Smooth muscle cell (in vitro differentiated cells): Measurements from ENCODE around the gene CCNI2. TPM values are rescaled to one million over a fixed set of nuclear protein-coding genes. Genes with fewer than 3 reads are reported as not detected.

ENCODE experiments used
- DNase-seq: peaks from one replicate; lab custom pipeline; 2025; ENCODE audit not compliant: unreplicated experiment; lab: John Stamatoyannopoulos, UW
- H2AFZ ChIP-seq: fragments of 200-600 bp; sonication (generic); 2 replicates; pipeline ENCODE4 v1.6.0; 2016; ENCODE audit warnings: antibody characterized with exemption, low read depth, mild to moderate bottlenecking
- H3F3A ChIP-seq: fragments of 200-600 bp; sonication (generic); 2 replicates; pipeline ENCODE4 v1.6.0; 2017; ENCODE audit warnings: antibody characterized with exemption, low read depth
- H3K27ac ChIP-seq: fragments of 200-600 bp; sonication (generic); 2 replicates; pipeline ENCODE4 v1.5.1; 2016; ENCODE audit warnings: low read depth, mild to moderate bottlenecking
- H3K27me3 ChIP-seq: fragments of 200-600 bp; sonication (generic); 2 replicates; pipeline ENCODE4 v1.6.1; 2016; ENCODE audit warnings: low read depth, mild to moderate bottlenecking
- H3K36me3 ChIP-seq: fragments of 200-600 bp; sonication (generic); 2 replicates; pipeline ENCODE4 v1.5.1; 2016; ENCODE audit warnings: low read depth
- H3K4me1 ChIP-seq: fragments of 200-600 bp; sonication (generic); 2 replicates; pipeline ENCODE4 v1.5.1; 2016; ENCODE audit warnings: low read depth
- H3K4me2 ChIP-seq: fragments of 200-600 bp; sonication (generic); 2 replicates; pipeline ENCODE4 v1.6.0; 2016; ENCODE audit warnings: mild to moderate bottlenecking
- H3K4me3 ChIP-seq: fragments of 200-600 bp; sonication (generic); 2 replicates; pipeline ENCODE4 v1.5.1; 2016; ENCODE audit warnings: mild to moderate bottlenecking
- H3K79me2 ChIP-seq: fragments of 200-600 bp; sonication (generic); 2 replicates; pipeline ENCODE4 v1.6.0; 2016; ENCODE audit warnings: low read depth, mild to moderate bottlenecking
- H3K9ac ChIP-seq: fragments of 200-600 bp; sonication (generic); 2 replicates; pipeline ENCODE4 v1.6.0; 2016; ENCODE audit warnings: low read depth
- H3K9me3 ChIP-seq: fragments of 200-600 bp; sonication (generic); replicated peaks from 2 replicates; pipeline ENCODE4 v1.5.1; 2016; ENCODE audit warnings: low read depth
- H4K20me1 ChIP-seq: fragments of 200-600 bp; sonication (generic); 2 replicates; pipeline ENCODE4 v1.6.0; 2016; ENCODE audit warnings: low read depth
- WGBS: methylation state at CpG from one replicate; pipeline ENCODE4 v1.1.7; 2016; ENCODE audit warnings: low lambda C conversion rate; 5-methylcytosine and 5-hydroxymethylcytosine counted together
- polyA plus RNA-seq: library from polyadenylated mRNA; unstranded; fragments of >200 nt; fragmentation: Nextera tagmentation; extraction: Ambion mirVana; gene quantifications from 2 replicates; pipeline ENCODE4 v1.2.1, GENCODE V29; 2016
- total RNA-seq: library from RNA; depleted of rRNA; stranded (reverse); fragments of >200 nt; gene quantifications from 2 replicates; pipeline ENCODE4 v1.2.3, GENCODE V29; 2014
- TF ChIP-seq, protein P1 (sequence below): fragments of 200-600 bp; sonication (generic); IDR thresholded peaks from 2 replicates; pipeline ENCODE4 v1.5.1; 2017; ENCODE audit warnings: borderline replicate concordance, mild to moderate bottlenecking, antibody characterized with exemption; ENCODE audit not compliant: insufficient read depth, poor library complexity, severe bottlenecking

Gene CCNI2
- total and polyA plus RNA-seq, 2 experiments from 2014 or later: 0.36 to 0.41 TPM

GRCh38 chr5:132781029-132781428, 33.8 kb downstream of the CCNI2 start:
- Histone ChIP-seq H3K4me2 (no peak overlapping the region), H3K36me3 (no peaks in the 10 kb centered on the region), H3F3A (no peaks in the 10 kb centered on the region), H3K9ac (no peak overlapping the region), H2AFZ (no peak overlapping the region), H3K9me3 (no peaks in the 10 kb centered on the region), H3K79me2 (peaks cover 8% of the 10 kb centered on the region), H3K27me3 (no peaks in the 10 kb centered on the region), H3K27ac (no peak overlapping the region), H4K20me1 (no peaks in the 10 kb centered on the region), H3K4me3 (no peak overlapping the region), H3K4me1 (peaks cover 6% of the 10 kb centered on the region)
- WGBS: 94% methylated on average over 4 of the region's 4 CpGs
- TF ChIP-seq, protein P1, sequence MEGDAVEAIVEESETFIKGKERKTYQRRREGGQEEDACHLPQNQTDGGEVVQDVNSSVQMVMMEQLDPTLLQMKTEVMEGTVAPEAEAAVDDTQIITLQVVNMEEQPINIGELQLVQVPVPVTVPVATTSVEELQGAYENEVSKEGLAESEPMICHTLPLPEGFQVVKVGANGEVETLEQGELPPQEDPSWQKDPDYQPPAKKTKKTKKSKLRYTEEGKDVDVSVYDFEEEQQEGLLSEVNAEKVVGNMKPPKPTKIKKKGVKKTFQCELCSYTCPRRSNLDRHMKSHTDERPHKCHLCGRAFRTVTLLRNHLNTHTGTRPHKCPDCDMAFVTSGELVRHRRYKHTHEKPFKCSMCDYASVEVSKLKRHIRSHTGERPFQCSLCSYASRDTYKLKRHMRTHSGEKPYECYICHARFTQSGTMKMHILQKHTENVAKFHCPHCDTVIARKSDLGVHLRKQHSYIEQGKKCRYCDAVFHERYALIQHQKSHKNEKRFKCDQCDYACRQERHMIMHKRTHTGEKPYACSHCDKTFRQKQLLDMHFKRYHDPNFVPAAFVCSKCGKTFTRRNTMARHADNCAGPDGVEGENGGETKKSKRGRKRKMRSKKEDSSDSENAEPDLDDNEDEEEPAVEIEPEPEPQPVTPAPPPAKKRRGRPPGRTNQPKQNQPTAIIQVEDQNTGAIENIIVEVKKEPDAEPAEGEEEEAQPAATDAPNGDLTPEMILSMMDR: no peak
- DNase-seq: no peak

- H3K4me1 ChIP-seq: peaks cover 4% of the 10 kb centered on the region
- WGBS: 31% methylated on average over 4 of the region's 4 CpGs
- no peaks in the 10 kb centered on the region for H3K79me2 ChIP-seq
- no peak for DNase-seq
- no peaks in the 10 kb centered on the region for H3K27me3 ChIP-seq
- H4K20me1 ChIP-seq: no peaks in the 10 kb centered on the region
- no peak overlapping the region for H3K4me3 ChIP-seq
- TF ChIP-seq, protein P1: no peak
- H3K4me2 ChIP-seq: peak overlapping the region; percentile 45
- no peaks in the 10 kb centered on the region for H3K9me3 ChIP-seq
- H3K9ac ChIP-seq: no peak overlapping the region
- H3K36me3 ChIP-seq: no peaks in the 10 kb centered on the region
- H3K27ac ChIP-seq: no peak overlapping the region
- no peaks in the 10 kb centered on the region for H3F3A ChIP-seq
- H2AFZ ChIP-seq: peak overlapping the region; percentile 61
Measured at GRCh38 chr5:132782101-132782500, 34.9 kb downstream of the CCNI2 start.

GRCh38 chr5:132785365-132785764, 38.1 kb downstream of the CCNI2 start:
- 63% methylated on average over 5 of the region's 5 CpGs for WGBS
- Histone ChIP-seq H3K79me2 (no peaks in the 10 kb centered on the region), H3K9ac (no peak overlapping the region), H3K9me3 (no peaks in the 10 kb centered on the region), H3K4me3 (no peak overlapping the region), H3K4me1 (no peaks in the 10 kb centered on the region), H4K20me1 (no peaks in the 10 kb centered on the region), H3K27ac (no peak overlapping the region), H3K36me3 (no peaks in the 10 kb centered on the region), H2AFZ (peak overlapping the region; percentile 36), H3F3A (no peaks in the 10 kb centered on the region), H3K27me3 (no peaks in the 10 kb centered on the region), H3K4me2 (no peak overlapping the region)
- TF ChIP-seq, protein P1: no peak
- DNase-seq: no peak

GRCh38 chr5:132785864-132786263, 38.6 kb downstream of the CCNI2 start:
- WGBS: 90% methylated on average over 4 of the region's 4 CpGs
- Histone ChIP-seq H3K4me3 (no peak overlapping the region), H3K9me3 (no peaks in the 10 kb centered on the region), H3K4me2 (no peak overlapping the region), H4K20me1 (no peaks in the 10 kb centered on the region), H3K27ac (no peak overlapping the region), H3K4me1 (no peaks in the 10 kb centered on the region), H3K9ac (no peak overlapping the region), H3K27me3 (no peaks in the 10 kb centered on the region), H3K36me3 (no peaks in the 10 kb centered on the region), H3F3A (no peaks in the 10 kb centered on the region), H3K79me2 (no peaks in the 10 kb centered on the region), H2AFZ (peak overlapping the region; percentile 36)
- DNase-seq: no peak
- TF ChIP-seq, protein P1: no peak
